GM19395 (cell line): ENCODE results near the gene SOBP.
"Not testable (repeated sequence)": the region's sequence is repeated elsewhere in the genome, so short reads cannot be mapped to it uniquely, and the experiment has no call there.

ENCODE experiments used
- ATAC-seq: cut with Tn5 transposase; IDR thresholded peaks from one replicate; pipeline ENCODE4 v1.9.1; 2021; ENCODE audit warnings: mild to moderate bottlenecking, moderate library complexity; ENCODE audit not compliant: unreplicated experiment

The SOBP gene

GRCh38 chr6:107546691-107547450 lies 57.0 kb downstream of the SOBP start:
- no peak for ATAC-seq

- no peak for ATAC-seq
These were observed 57.5 kb downstream of the SOBP start for GRCh38 chr6:107547451-107547840.

GRCh38 chr6:107550241-107550840 lies 60.4 kb downstream of the SOBP start:
- ATAC-seq, result no peak

GRCh38 chr6:107550906-107551305 lies 61.0 kb downstream of the SOBP start:
- no peak for ATAC-seq

- not testable (repeated sequence) for ATAC-seq
These were observed 63.2 kb downstream of the SOBP start for GRCh38 chr6:107553121-107553520.

- ATAC-seq, result no peak
These were observed 64.4 kb downstream of the SOBP start for GRCh38 chr6:107554326-107554725.

- no peak for ATAC-seq
These were observed 65.0 kb downstream of the SOBP start for GRCh38 chr6:107554918-107555317.

GRCh38 chr6:107555449-107555848 lies 65.5 kb downstream of the SOBP start:
- ATAC-seq, result no peak

- no peak for ATAC-seq
These were observed 66.2 kb downstream of the SOBP start for GRCh38 chr6:107556082-107556481.

GRCh38 chr6:107557698-107558097 lies 67.8 kb downstream of the SOBP start:
- no peak for ATAC-seq

- ATAC-seq, result no peak
These were observed 70.7 kb downstream of the SOBP start for GRCh38 chr6:107560657-107561056.

GRCh38 chr6:107561306-107561705 lies 71.4 kb downstream of the SOBP start:
- no peak for ATAC-seq

GRCh38 chr6:107563694-107564588 lies 74.0 kb downstream of the SOBP start:
- ATAC-seq, result no peak

GRCh38 chr6:107564589-107564951 lies 74.7 kb downstream of the SOBP start:
- ATAC-seq, result no peak

GRCh38 chr6:107565165-107565723 lies 75.3 kb downstream of the SOBP start:
- no peak for ATAC-seq

GRCh38 chr6:107567643-107568042 lies 77.7 kb downstream of the SOBP start:
- ATAC-seq, result no peak

- no peak for ATAC-seq
These were observed 79.6 kb downstream of the SOBP start for GRCh38 chr6:107569473-107569872.

- no peak for ATAC-seq
These were observed 81.4 kb downstream of the SOBP start for GRCh38 chr6:107571354-107571753.

GRCh38 chr6:107572886-107573285 lies 83.0 kb downstream of the SOBP start:
- ATAC-seq, result no peak

- no peak for ATAC-seq
These were observed 84.9 kb downstream of the SOBP start for GRCh38 chr6:107574856-107575255.

- no peak for ATAC-seq
These were observed 86.9 kb downstream of the SOBP start for GRCh38 chr6:107576852-107577251.
